Stomach (tissue), 19 donors: ENCODE measurements around the gene SMG5. TPM values are rescaled to one million over a fixed set of nuclear protein-coding genes. Genes with fewer than 3 reads are reported as not detected.
"Not testable (repeated sequence)": the region's sequence is repeated elsewhere in the genome, so short reads cannot be mapped to it uniquely, and the experiment has no call there.

Experiments
- DNase-seq, 2 donors: peaks; one replicate each; pipeline versions ENCODE4 v3.0.0 to v3.0.0-alpha.2; 2013 to 2019
- H3K27ac ChIP-seq, 5 donors: fragments of 200-600 bp in 4 of 5; sonication (generic) in 4 of 5; one replicate each; pipeline ENCODE4 v1.5.1; 2013 to 2019; ENCODE audit warnings: mild to moderate bottlenecking in 1 of 5, moderate library complexity in 1 of 5
- H3K27me3 ChIP-seq, 3 donors: fragments of 200-600 bp; sonication (generic); one replicate each; pipeline ENCODE4 v1.5.1; 2017 to 2019; ENCODE audit warnings: mixed run types in 1 of 3
- H3K36me3 ChIP-seq, 4 donors: fragments of 200-600 bp; sonication (generic); 1 replicate in 3 of 4; 2 replicates in 1 of 4; pipeline ENCODE4 v1.5.1; 2016 to 2019
- H3K4me1 ChIP-seq, 4 donors: fragments of 200-600 bp; sonication (generic); one replicate each; pipeline ENCODE4 v1.5.1; 2016 to 2019
- H3K4me3 ChIP-seq, 4 donors: fragments of 200-600 bp; sonication (generic) in 3 of 4; one replicate each; pipeline ENCODE4 v1.5.1; 2016 to 2019; ENCODE audit warnings: mild to moderate bottlenecking in 1 of 4
- H3K9me3 ChIP-seq, 4 donors: fragments of 200-600 bp; sonication (generic); one replicate each; pipeline ENCODE4 v1.5.1; 2016 to 2019
- CTCF ChIP-seq, 7 experiments: fragments of 450-650 bp in 4 of 7; fragments of 200-600 bp in 3 of 7; sonication (generic) in 3 of 7; IDR thresholded peaks; one replicate each; pipeline ENCODE4 v1.5.1; 2016 to 2019; ENCODE audit warnings: antibody characterized with exemption in 7 of 7, control low read depth in 2 of 7, mild to moderate bottlenecking in 1 of 7
- EP300 ChIP-seq: sonication (generic); formaldehyde crosslinking; IDR thresholded peaks from one replicate; pipeline ENCODE4 v1.6.1; 2017; ENCODE audit warnings: antibody characterized with exemption
- POLR2A ChIP-seq, 4 donors: fragments of 450-650 bp; IDR thresholded peaks; one replicate each; pipeline ENCODE4 v1.6.1; 2016; ENCODE audit warnings: antibody characterized with exemption in 4 of 4, control low read depth in 2 of 4, mild to moderate bottlenecking in 1 of 4, moderate library complexity in 1 of 4
- POLR2AphosphoS5 ChIP-seq, 3 donors: sonication (generic); formaldehyde crosslinking; IDR thresholded peaks; one replicate each; pipeline ENCODE4 v1.6.1; 2016; ENCODE audit warnings: antibody characterized with exemption in 3 of 3
- WGBS, 5 donors: extraction: QIAGEN DNeasy Blood & Tissue Kit in 3 of 5; methylation state at CpG; one replicate each; pipeline versions ENCODE4 v1.1.5 to v1.1.7; 2013 to 2018; 5-methylcytosine and 5-hydroxymethylcytosine counted together
- intact Hi-C: fragments of 100-400 bp; cut with DNase I; formaldehyde crosslinking; loops from one replicate; pipeline ENCODE4 v1.15.1; 2023; ENCODE audit warnings: low total_unique reads
- long read RNA-seq, 10 donors: transcript quantifications; one replicate each; lab custom pipeline, GENCODE V29; 2026
- polyA plus RNA-seq, 3 donors: library from polyadenylated mRNA; stranded (reverse); fragments of 200-250 nt; gene quantifications; one replicate each; pipeline ENCODE4 v1.2.3, GENCODE V29; 2013
- total RNA-seq, 5 donors: library from RNA; depleted of rRNA; stranded (reverse); fragments of >200 nt; gene quantifications; one replicate each; pipeline versions ENCODE4 v1.1.0 to v1.2.3, GENCODE V29; 2014 to 2016
- donor health status: healthy with polysubstance abuse.
- donor health status: Bipolar disorder and iron deficiency.
- donor health status: healthy.

Gene SMG5
- total RNA-seq (100 to 1,000 TPM in 1 of 5 donors, 10 to 100 TPM in 4; 29.8 to 199 (median 51.6) TPM), polyA plus RNA-seq (10 to 100 TPM; 20.2 to 29.1 (median 22.3) TPM)
- long read RNA-seq, donor 1: 0 reads
- long read RNA-seq, donor 2, partial matches to known transcripts: 0 of 2 reads
- long read RNA-seq, donor 2, other reads (novel, unspliced or antisense): 0 of 2 reads
- long read RNA-seq, donor 3: 0 reads
- long read RNA-seq, donor 4: 0 reads
- long read RNA-seq, donor 5: 0 reads
- long read RNA-seq, donor 6: 0 reads
- long read RNA-seq, donor 7, full-length matches to known transcripts: 1 of 1 reads
- long read RNA-seq, donor 7, partial matches to known transcripts: 0 of 1 reads
- long read RNA-seq, donor 7, other reads (novel, unspliced or antisense): 0 of 1 reads
- long read RNA-seq, donor 8, full-length matches to known transcripts: 4 of 4 reads
- long read RNA-seq, donor 8, partial matches to known transcripts: 0 of 4 reads
- long read RNA-seq, donor 8, other reads (novel, unspliced or antisense): 0 of 4 reads
- long read RNA-seq, donor 9: 0 reads
- long read RNA-seq, donor 10, full-length matches to known transcripts: 2 of 2 reads
- long read RNA-seq, donor 10, partial matches to known transcripts: 0 of 2 reads
- long read RNA-seq, donor 10, other reads (novel, unspliced or antisense): 0 of 2 reads

GRCh38 chr1:156282479-156283222 lies at the start of gene SMG5:
Gene SMG5 (minus strand): TSS chr1:156282825. CDS start chr1:156282680, 145 bp downstream.
- H3K4me1 ChIP-seq: peaks cover 24 to 50% (median 44%) of the 10 kb centered on the region in 4 donors
- peaks cover 15 to 36% (median 32%) of the 10 kb centered on the region in 4 donors for H3K36me3 ChIP-seq
- 0 to 1% (median 1%) methylated on average over 25 to 50 of the region's 50 CpGs for WGBS, 5 donors
- H3K27ac ChIP-seq: peak within 1 kb of the TSS; percentile 91 to 97 (median 94)
- H3K27me3 ChIP-seq: no peaks in the 10 kb centered on the region
- no peak for TF ChIP-seq CTCF (IDR thresholded peaks at IDR 0.05)
- TF ChIP-seq POLR2AphosphoS5 (IDR thresholded peaks at IDR 0.05): peak; percentile 87 to 95 (median 90)
- TF ChIP-seq EP300: no peak
- TF ChIP-seq POLR2A (IDR thresholded peaks at IDR 0.05): peak in 1 of 4 donors; percentile 76
- peak within 1 kb of the TSS; percentile 76 to 97 (median 95) for H3K4me3 ChIP-seq
- no peaks in the 10 kb centered on the region for H3K9me3 ChIP-seq
- intact Hi-C loops: no loop called here
- DNase-seq: peak; percentile 96 to 100

GRCh38 chr1:156323179-156323578 lies 40.6 kb upstream of the SMG5 start:
- H3K9me3 ChIP-seq, H3K4me1 ChIP-seq, H3K4me3 ChIP-seq, DNase-seq, H3K27ac ChIP-seq, intact Hi-C loops, H3K27me3 ChIP-seq: not testable (repeated sequence)
- H3K36me3 ChIP-seq: peaks cover 65 to 95% (median 94%) of the 10 kb centered on the region in 4 donors
- WGBS, 5 donors: 94 to 98% (median 95%) methylated on average over 9 of the region's 9 CpGs

- intact Hi-C loops: no loop called here
- H3K36me3 ChIP-seq: peaks cover 91 to 100% (median 100%) of the 10 kb centered on the region in 4 donors
- WGBS, 5 donors: 81 to 91% (median 86%) methylated on average over 3 of the region's 3 CpGs
- H3K27ac ChIP-seq: no peak overlapping the region
- H3K9me3 ChIP-seq: no peaks in the 10 kb centered on the region
- TF ChIP-seq POLR2A (IDR thresholded peaks at IDR 0.05): no peak
- TF ChIP-seq CTCF (IDR thresholded peaks at IDR 0.05): no peak
- no peak for TF ChIP-seq EP300
- no peak for TF ChIP-seq POLR2AphosphoS5 (IDR thresholded peaks at IDR 0.05)
- H3K4me1 ChIP-seq: no peaks in the 10 kb centered on the region
- DNase-seq: no peak
- no peaks in the 10 kb centered on the region for H3K27me3 ChIP-seq
- H3K4me3 ChIP-seq: no peak overlapping the region
These were observed 37.9 kb upstream of the SMG5 start for GRCh38 chr1:156320560-156320959.

- no peak overlapping the region for H3K27ac ChIP-seq
- peaks cover 92 to 100% (median 100%) of the 10 kb centered on the region in 4 donors for H3K36me3 ChIP-seq
- WGBS, 5 donors: 63 to 91% (median 77%) methylated on average over 1 of the region's 1 CpG
- intact Hi-C loops: no loop called here
- no peaks in the 10 kb centered on the region for H3K27me3 ChIP-seq
- no peaks in the 10 kb centered on the region for H3K9me3 ChIP-seq
- peak in 3 of 7 experiments; percentile 17 to 40 (median 39) for TF ChIP-seq CTCF (IDR thresholded peaks at IDR 0.05)
- no peak for TF ChIP-seq EP300
- peak in 1 of 2 donors; percentile 48 for DNase-seq
- H3K4me1 ChIP-seq: no peaks in the 10 kb centered on the region
- H3K4me3 ChIP-seq: no peak overlapping the region
These were observed 37.0 kb upstream of the SMG5 start for GRCh38 chr1:156319664-156320063.
